Activated T-cell treated with anti-CD3 and anti-CD28 coated beads, Interleukin-2, amount 50 U/mL, for 72 hours (primary cell): Measurements from ENCODE around the gene MYRIP. TPM values are rescaled to one million over a fixed set of nuclear protein-coding genes. Genes with fewer than 3 reads are reported as not detected.

Experiments used
- ATAC-seq, 2 donors: fragments of 150-1000 bp; cut with Tn5 transposase; replicated peaks in 1 of 2; 2 replicates each; pipeline ENCODE4 v1.10.0; 2021; ENCODE audit warnings: moderate library complexity in 2 of 2, mild to moderate bottlenecking in 1 of 2
- DNase-seq, 2 donors: peaks; one replicate each; pipeline ENCODE4 v3.0.0; 2021 to 2022; ENCODE audit warnings: mixed read lengths in 1 of 2
- H3K27ac Mint-ChIP-seq: one replicate; pipeline ENCODE4 v1.8.0; 2022; ENCODE audit warnings: mild to moderate bottlenecking, moderate library complexity, mixed read lengths
- H3K27me3 Mint-ChIP-seq: one replicate; pipeline ENCODE4 v1.8.0; 2022; ENCODE audit warnings: low read depth, mixed read lengths
- H3K36me3 Mint-ChIP-seq, 2 donors: one replicate each; pipeline ENCODE4 v1.8.0; 2022; ENCODE audit warnings: mixed read lengths in 2 of 2, mild to moderate bottlenecking in 1 of 2; ENCODE audit not compliant: insufficient read depth in 2 of 2
- H3K4me1 Mint-ChIP-seq: one replicate; pipeline ENCODE4 v1.8.0; 2022; ENCODE audit warnings: low read depth, mixed read lengths
- H3K4me3 Mint-ChIP-seq, 2 donors: one replicate each; pipeline ENCODE4 v1.8.0; 2022; ENCODE audit warnings: mild to moderate bottlenecking in 2 of 2, mixed read lengths in 2 of 2, moderate library complexity in 2 of 2
- H3K9me3 Mint-ChIP-seq, 2 donors: one replicate each; pipeline ENCODE4 v1.8.0; 2022; ENCODE audit warnings: mixed read lengths in 2 of 2
- total RNA-seq, 2 donors: library from RNA; stranded (reverse); gene quantifications; one replicate each; pipeline ENCODE4 v1.2.3, GENCODE V29; 2022

The MYRIP gene
- total RNA-seq, 2 donors from 2014 or later, result not detected

DNA sequence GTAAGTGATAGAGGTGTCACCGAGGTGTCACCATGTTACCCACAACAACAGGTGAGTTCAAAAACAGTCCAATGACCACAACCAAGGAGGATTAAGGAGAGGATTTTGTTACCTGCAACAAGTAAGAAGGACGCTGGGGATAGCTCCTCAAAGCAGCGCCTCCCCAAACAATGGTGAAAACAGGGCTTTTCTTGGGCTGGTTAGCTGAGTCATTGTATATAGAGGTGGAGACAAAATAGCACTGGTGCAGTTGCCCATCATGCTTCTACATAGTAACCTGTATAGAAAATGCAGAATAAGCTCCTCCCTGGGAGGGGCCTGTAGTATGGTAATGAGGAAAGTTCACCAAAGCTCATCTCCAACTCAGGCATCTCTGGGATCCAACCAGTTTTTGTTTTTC lies 383.2 kb downstream of the MYRIP start:
- no peaks in the 10 kb centered on the region for H3K9me3 Mint-ChIP-seq
- no peak overlapping the region for H3K27ac Mint-ChIP-seq
- H3K27me3 Mint-ChIP-seq, result no peaks in the 10 kb centered on the region
- H3K4me3 Mint-ChIP-seq, result no peak overlapping the region
- no peaks in the 10 kb centered on the region for H3K36me3 Mint-ChIP-seq
- no peaks in the 10 kb centered on the region for H3K4me1 Mint-ChIP-seq
- DNase-seq (no peak), ATAC-seq (no peak)

DNA sequence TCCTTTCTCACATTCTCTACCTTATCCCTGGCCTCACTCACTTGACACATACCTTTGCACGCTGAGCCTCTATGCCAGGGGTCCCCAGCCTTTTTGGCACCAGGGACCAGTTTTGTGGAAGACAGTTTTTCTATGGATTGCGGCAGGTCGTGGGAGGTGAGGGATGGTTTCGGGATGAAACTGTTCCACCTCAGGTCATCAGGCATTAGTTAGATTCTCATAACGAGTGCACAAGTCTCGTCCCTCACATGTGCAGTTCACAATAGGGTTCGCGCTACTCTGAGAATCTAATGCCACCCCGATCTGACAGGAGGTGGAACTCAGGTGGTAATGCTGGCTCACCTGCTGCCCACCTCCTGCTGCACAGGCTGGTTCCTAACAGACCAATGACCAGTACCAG lies 387.6 kb downstream of the MYRIP start:
- Mint-ChIP-seq H3K9me3 (no peaks in the 10 kb centered on the region), H3K27me3 (no peaks in the 10 kb centered on the region), H3K27ac (no peak overlapping the region), H3K36me3 (no peaks in the 10 kb centered on the region), H3K4me1 (no peaks in the 10 kb centered on the region), H3K4me3 (no peak overlapping the region)
- DNase-seq (no peak), ATAC-seq (no peak)

DNA sequence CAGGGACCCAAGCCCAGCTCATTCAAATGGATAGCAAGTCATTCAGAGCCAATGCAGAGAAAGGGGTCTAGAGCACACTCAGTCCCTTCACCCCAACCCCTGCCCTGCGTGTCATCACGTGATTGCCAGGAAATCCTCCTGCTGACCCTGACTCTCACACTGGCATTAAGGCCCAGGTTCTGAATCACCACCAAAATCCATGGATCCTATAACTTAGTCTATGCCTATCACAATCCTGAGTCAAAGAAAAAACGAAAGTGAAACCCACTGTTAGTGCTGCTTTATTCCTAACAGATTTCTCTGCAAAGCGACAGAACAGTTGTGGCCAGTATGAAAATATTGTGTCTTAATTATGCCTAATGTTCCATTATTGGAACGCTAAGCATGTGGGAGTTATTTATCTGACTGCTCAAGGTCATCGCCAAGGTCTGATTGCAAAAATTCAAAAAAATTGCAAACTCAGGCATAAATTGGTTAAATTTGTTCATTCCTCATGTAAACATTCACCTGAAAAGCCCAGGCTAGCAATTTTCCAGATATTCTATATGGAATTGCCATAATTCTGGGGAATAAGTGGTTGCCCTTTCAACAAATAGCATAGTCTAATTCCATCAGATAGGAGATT lies 391.4 kb downstream of the MYRIP start:
- Mint-ChIP-seq H3K36me3 (no peaks in the 10 kb centered on the region), H3K27me3 (no peaks in the 10 kb centered on the region), H3K4me3 (no peak overlapping the region), H3K27ac (no peak overlapping the region), H3K4me1 (no peaks in the 10 kb centered on the region), H3K9me3 (no peaks in the 10 kb centered on the region)
- DNase-seq (no peak), ATAC-seq (no peak)

DNA sequence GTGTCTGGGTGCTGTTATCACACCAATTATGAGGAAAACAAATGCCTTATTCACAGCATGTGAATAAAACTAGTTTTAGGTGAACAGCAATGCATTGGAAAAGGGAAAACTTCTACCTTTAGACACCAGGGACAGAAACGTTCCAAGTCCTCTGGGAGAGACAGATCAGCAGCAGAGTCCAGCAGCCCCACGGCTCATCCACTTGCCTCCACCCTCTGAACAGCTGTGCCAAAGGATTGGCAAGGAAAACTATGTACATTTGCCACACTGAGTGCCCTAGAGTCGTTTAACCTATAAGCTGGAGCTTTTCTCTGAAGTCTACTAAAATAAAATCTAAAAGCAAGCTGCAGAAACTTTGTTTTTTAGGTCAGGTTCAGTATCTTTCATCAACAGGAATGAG lies 392.4 kb downstream of the MYRIP start:
- H3K4me1 Mint-ChIP-seq, result no peaks in the 10 kb centered on the region
- no peak overlapping the region for H3K4me3 Mint-ChIP-seq
- ATAC-seq (no peak), DNase-seq (no peak)
- H3K27me3 Mint-ChIP-seq, result no peaks in the 10 kb centered on the region
- no peaks in the 10 kb centered on the region for H3K9me3 Mint-ChIP-seq
- no peaks in the 10 kb centered on the region for H3K36me3 Mint-ChIP-seq
- no peak overlapping the region for H3K27ac Mint-ChIP-seq

DNA sequence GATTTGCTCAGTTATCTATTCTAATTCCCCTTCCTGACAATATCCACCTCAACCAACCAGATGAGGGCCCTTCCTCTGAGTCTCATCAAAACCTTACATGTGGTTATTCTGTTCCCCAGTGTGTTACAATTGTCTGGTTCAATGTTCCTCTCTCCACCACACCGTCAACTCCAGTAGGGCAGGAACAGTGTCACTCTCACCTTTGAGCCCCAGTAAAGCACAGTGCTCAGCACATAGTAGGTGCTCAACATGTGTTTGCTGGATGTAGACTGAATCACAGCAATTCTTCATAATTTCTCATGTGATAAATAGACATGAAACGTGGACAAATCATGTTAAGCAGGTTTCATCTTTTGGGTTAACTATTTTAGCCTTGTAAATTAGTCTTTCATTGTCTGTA lies 397.1 kb downstream of the MYRIP start:
- Mint-ChIP-seq H3K36me3 (no peaks in the 10 kb centered on the region), H3K27ac (no peak overlapping the region), H3K27me3 (no peaks in the 10 kb centered on the region), H3K9me3 (no peaks in the 10 kb centered on the region), H3K4me1 (no peaks in the 10 kb centered on the region), H3K4me3 (no peak overlapping the region)
- DNase-seq (no peak), ATAC-seq (no peak)

DNA sequence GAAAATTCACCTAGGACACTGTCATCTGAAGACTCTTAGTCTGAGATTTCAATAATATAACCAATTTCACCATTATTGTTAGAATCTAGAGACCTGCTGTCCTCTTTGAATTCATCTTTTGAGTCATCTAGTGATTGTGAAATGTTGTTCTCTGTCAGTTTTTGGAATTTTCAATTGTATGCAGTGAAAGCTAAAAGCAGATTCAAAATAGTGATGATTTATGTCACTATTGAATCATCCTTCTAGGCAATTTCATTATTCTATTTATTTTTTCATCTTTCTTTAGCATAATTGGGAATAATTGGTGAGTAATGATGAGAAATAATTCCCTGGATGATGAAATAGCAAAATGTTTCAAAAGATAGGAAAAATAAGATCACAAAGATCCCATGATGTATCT lies 398.4 kb downstream of the MYRIP start:
- ATAC-seq (no peak), DNase-seq (no peak)
- Mint-ChIP-seq H3K4me1 (no peaks in the 10 kb centered on the region), H3K27me3 (no peaks in the 10 kb centered on the region), H3K4me3 (no peak overlapping the region), H3K9me3 (no peaks in the 10 kb centered on the region), H3K27ac (no peak overlapping the region), H3K36me3 (no peaks in the 10 kb centered on the region)

DNA sequence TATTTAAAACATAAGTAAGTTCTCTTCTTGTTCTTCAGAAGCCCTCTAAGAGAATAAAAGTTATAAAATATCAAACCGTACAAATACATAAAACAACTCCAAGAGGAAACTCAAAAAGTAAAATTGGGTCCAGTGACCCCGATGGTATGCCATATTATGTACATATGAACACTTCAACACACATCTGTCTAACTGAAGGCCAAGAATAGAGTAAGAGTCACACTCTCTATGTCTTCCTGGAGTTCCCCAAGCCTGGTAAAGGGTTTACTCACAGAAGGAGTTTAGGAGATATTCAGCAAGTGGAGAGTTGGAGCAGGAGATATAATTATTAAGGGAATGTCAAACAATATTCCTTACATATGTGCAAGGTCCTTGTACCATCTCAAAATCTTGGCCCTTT lies 398.8 kb downstream of the MYRIP start:
- H3K4me3 Mint-ChIP-seq, result no peak overlapping the region
- H3K4me1 Mint-ChIP-seq, result no peaks in the 10 kb centered on the region
- DNase-seq, result no peak
- no peak for ATAC-seq
- H3K27me3 Mint-ChIP-seq, result no peaks in the 10 kb centered on the region
- H3K9me3 Mint-ChIP-seq, result no peaks in the 10 kb centered on the region
- H3K36me3 Mint-ChIP-seq, result no peaks in the 10 kb centered on the region
- no peak overlapping the region for H3K27ac Mint-ChIP-seq

DNA sequence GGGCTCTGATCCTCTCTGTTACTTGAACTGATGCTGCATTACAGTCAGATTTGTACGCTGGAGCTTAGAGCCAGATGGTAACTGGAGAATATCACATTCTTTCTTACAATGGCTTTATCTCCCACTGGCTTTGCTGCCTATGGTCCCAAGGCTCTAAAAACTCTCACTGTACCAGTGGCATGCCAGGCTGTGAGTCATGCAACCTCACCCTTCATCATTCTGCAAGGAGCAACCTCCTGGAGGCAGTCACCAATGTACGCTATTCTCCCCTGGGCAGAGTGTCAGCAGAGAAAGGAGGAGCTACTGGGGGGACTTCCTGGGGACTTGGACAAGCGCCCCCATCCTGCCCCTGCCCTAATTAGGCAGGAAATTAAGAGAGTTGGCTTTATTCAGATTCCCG lies 402.2 kb downstream of the MYRIP start:
- ATAC-seq (no peak), DNase-seq (no peak)
- Mint-ChIP-seq H3K4me3 (no peak overlapping the region), H3K27me3 (no peaks in the 10 kb centered on the region), H3K36me3 (no peaks in the 10 kb centered on the region), H3K9me3 (no peaks in the 10 kb centered on the region), H3K27ac (no peak overlapping the region), H3K4me1 (no peaks in the 10 kb centered on the region)

DNA sequence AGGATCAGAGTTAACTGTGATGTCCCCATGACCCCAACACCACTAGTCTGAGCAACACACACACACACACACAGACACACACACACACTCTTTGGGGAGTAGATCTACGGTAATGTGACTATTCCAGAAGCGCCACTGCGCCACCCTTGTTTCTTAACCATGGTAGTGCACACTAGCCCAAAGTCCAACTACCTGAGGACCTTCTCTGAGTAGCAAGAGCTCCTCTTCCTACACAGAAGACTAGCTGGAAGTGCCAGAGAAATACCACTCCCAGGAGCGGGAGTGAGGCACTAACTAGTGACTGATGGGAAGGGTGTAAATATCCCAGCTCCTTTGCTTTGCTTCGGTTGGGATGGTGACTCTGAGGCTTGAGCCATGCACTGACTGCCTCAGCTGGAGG lies 404.1 kb downstream of the MYRIP start:
- Mint-ChIP-seq H3K4me1 (no peaks in the 10 kb centered on the region), H3K4me3 (no peak overlapping the region), H3K36me3 (no peaks in the 10 kb centered on the region), H3K27me3 (no peaks in the 10 kb centered on the region), H3K9me3 (no peaks in the 10 kb centered on the region), H3K27ac (no peak overlapping the region)
- DNase-seq (no peak), ATAC-seq (no peak)

DNA sequence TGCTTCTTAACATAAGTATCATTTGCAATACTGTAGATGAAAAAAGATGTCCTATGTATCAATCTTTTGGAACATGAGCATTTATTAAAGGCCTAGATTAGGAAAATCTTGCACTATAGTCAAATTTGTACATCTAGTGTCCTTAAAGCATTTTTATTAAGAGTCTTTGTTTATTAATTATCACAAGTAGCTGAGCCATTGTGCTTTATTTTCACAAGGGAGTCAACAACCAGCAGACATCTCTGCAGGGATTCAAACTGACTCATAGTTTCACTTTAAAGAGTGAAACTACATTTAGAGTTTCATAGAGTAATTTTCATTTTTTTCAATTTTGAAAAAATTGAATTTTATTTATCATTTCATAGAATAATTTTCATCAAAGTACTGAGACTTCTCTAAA lies 405.6 kb downstream of the MYRIP start:
- Mint-ChIP-seq H3K4me1 (no peaks in the 10 kb centered on the region), H3K4me3 (no peak overlapping the region), H3K36me3 (no peaks in the 10 kb centered on the region), H3K9me3 (no peaks in the 10 kb centered on the region), H3K27ac (no peak overlapping the region), H3K27me3 (no peaks in the 10 kb centered on the region)
- no peak for DNase-seq
- no peak for ATAC-seq

DNA sequence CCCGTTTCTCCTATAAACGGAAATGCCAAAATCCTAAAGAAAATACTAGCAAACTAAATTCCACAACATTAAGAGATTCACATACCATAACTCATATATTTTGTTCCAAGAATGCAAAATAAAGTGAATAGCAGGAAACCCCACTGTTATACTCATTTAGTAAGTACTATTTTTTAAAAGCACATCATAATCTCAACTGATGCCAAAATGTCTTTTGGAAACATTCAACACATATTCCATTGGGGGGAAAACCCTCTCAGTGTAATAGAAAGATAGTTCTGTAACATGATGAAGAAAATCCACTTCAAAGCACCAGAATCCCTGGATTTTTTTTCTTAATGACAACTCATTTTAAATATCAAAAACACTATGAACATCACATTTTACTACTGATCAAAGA lies 407.1 kb downstream of the MYRIP start:
- DNase-seq (no peak), ATAC-seq (no peak)
- Mint-ChIP-seq H3K4me3 (no peak overlapping the region), H3K27me3 (no peaks in the 10 kb centered on the region), H3K27ac (no peak overlapping the region), H3K36me3 (no peaks in the 10 kb centered on the region), H3K4me1 (no peaks in the 10 kb centered on the region), H3K9me3 (peaks cover 0 to 1% of the 10 kb centered on the region in 2 donors)

DNA sequence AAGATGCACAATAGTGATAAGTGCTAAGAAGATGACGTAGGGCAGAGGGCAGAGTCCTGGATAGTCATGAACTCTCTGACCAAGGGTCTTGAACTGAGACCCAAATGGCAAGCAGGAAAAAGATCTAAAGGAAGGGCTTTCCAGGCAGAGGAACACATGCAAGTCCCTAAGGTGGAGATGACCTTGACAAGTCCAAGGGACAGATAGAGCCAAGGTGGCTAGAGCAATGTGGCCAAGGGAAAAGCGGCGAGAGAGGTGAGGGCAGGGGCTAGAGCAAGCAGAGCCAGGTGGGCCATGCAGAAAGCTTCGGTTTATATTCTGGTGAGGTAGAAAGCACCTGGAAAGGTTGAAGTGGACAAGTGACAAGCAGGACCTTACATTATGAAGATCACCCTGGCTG lies 414.4 kb downstream of the MYRIP start:
- H3K36me3 Mint-ChIP-seq, result no peaks in the 10 kb centered on the region
- DNase-seq (no peak), ATAC-seq (no peak)
- no peak overlapping the region for H3K4me3 Mint-ChIP-seq
- H3K27me3 Mint-ChIP-seq, result no peaks in the 10 kb centered on the region
- peaks cover 0 to 1% of the 10 kb centered on the region in 2 donors for H3K9me3 Mint-ChIP-seq
- no peaks in the 10 kb centered on the region for H3K4me1 Mint-ChIP-seq
- no peak overlapping the region for H3K27ac Mint-ChIP-seq

DNA sequence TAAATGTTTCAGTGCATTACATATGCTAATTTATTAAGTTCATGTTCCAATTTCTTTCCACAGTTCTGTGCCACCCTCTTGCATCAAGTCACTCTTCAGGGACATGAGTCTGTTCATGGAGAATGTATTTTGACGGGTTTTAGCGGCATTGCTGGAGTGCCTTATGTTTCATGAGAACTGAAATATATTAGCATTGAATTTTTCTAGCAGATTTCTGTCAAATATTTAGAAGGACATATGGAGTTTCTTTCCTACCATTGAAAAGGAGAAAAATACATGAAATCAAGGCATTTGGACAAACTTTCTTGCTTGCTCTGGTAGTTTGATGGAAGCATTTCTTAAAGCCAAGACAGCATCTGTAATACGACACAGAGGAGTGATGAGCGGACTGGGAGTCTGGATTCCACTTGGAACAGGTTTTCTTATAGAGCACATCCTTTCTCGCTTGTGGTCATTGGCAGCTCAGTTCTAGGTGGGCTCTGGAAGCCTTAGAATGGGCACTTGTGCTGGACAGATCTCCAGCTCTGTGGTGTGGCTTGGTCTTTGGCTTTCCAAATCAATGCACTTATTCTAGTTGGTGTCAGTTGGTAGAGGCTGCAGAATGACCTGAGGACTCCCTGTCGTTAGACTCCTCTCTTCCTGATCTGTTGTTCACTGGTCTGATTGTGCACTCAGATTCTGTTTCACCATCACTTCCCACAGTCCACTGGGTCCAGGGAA lies 415.5 kb downstream of the MYRIP start:
- H3K9me3 Mint-ChIP-seq, result peaks cover 0 to 1% of the 10 kb centered on the region in 2 donors
- H3K4me1 Mint-ChIP-seq, result peaks cover 2% of the 10 kb centered on the region
- H3K27ac Mint-ChIP-seq, result no peak overlapping the region
- no peak for ATAC-seq
- H3K4me3 Mint-ChIP-seq, result no peak overlapping the region
- DNase-seq, result no peak
- no peaks in the 10 kb centered on the region for H3K27me3 Mint-ChIP-seq
- H3K36me3 Mint-ChIP-seq, result no peaks in the 10 kb centered on the region

DNA sequence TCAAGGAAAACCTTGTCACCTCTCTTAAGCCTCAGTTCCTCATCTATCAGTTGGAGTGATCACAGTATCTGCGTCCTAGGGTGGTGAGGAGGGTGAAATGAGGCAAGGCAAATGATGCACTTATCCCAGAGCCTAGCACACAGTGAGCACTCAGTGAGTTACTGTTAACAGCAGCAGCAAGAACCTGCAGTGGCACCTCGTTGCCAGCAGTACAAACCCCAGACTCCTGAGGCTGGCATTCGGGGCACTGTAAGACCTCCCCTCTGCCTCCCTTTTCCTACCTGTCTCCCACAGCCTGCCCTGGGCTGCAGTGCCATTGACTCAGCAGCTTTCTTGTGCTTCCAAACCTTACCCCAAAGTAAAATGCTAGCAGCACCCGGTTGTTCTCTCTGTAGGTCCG lies 417.2 kb downstream of the MYRIP start:
- Mint-ChIP-seq H3K27ac (no peak overlapping the region), H3K36me3 (no peaks in the 10 kb centered on the region), H3K4me1 (peaks cover 5% of the 10 kb centered on the region), H3K9me3 (no peaks in the 10 kb centered on the region), H3K4me3 (no peak overlapping the region), H3K27me3 (no peaks in the 10 kb centered on the region)
- ATAC-seq, result no peak
- DNase-seq, result no peak
